ENCODE measurements around the gene FAM50B.
A peak's percentile ranks its signal among the peaks of the same experiment; 100 is the strongest.

Gene FAM50B

DNA sequence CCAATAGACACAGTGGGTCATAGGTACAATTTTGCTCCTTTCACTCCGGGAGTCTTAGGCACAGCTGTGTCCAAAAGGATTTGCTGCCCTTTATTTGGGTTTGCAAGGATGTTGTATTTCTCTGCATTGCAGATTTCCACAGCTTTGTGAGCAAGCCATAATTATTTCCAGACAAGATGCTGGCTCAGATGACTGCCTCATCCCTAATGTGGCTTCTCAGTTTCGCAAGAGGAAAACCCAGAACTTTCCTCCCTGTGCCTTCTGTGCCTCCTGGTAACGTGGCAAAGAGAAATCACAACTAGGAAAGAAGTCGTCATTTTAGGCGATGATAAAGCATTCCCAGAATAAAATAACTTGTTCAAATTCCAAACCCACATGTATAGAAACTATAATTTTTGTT, 33.7 kb downstream of the FAM50B start:
- TF ChIP-seq TAF1 (IDR thresholded peaks at IDR 0.05; ENCODE audit: low read depth) (no peak), EP300 (IDR thresholded peaks at IDR 0.05; ENCODE audit: borderline replicate concordance) (no peak), ZBTB7A (IDR thresholded peaks at IDR 0.05; ENCODE audit: low read depth) (no peak), EGR1 (IDR thresholded peaks at IDR 0.05) (no peak), FOXM1 (IDR thresholded peaks at IDR 0.05; ENCODE audit: borderline replicate concordance, low read depth) (no peak), CREB1 (IDR thresholded peaks at IDR 0.05; ENCODE audit: low read depth) (no peak), YY1 (IDR thresholded peaks at IDR 0.05; ENCODE audit: low read depth) (no peak), TEAD4 (IDR thresholded peaks at IDR 0.05) (no peak), NFIC (IDR thresholded peaks at IDR 0.05) (no peak), RAD21 (IDR thresholded peaks at IDR 0.05; ENCODE audit: low read depth) (no peak)
- TF ChIP-seq, protein P1, sequence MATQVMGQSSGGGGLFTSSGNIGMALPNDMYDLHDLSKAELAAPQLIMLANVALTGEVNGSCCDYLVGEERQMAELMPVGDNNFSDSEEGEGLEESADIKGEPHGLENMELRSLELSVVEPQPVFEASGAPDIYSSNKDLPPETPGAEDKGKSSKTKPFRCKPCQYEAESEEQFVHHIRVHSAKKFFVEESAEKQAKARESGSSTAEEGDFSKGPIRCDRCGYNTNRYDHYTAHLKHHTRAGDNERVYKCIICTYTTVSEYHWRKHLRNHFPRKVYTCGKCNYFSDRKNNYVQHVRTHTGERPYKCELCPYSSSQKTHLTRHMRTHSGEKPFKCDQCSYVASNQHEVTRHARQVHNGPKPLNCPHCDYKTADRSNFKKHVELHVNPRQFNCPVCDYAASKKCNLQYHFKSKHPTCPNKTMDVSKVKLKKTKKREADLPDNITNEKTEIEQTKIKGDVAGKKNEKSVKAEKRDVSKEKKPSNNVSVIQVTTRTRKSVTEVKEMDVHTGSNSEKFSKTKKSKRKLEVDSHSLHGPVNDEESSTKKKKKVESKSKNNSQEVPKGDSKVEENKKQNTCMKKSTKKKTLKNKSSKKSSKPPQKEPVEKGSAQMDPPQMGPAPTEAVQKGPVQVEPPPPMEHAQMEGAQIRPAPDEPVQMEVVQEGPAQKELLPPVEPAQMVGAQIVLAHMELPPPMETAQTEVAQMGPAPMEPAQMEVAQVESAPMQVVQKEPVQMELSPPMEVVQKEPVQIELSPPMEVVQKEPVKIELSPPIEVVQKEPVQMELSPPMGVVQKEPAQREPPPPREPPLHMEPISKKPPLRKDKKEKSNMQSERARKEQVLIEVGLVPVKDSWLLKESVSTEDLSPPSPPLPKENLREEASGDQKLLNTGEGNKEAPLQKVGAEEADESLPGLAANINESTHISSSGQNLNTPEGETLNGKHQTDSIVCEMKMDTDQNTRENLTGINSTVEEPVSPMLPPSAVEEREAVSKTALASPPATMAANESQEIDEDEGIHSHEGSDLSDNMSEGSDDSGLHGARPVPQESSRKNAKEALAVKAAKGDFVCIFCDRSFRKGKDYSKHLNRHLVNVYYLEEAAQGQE (IDR thresholded peaks at IDR 0.05; ENCODE audit: low read depth) = no peak
- TF ChIP-seq, protein P2, sequence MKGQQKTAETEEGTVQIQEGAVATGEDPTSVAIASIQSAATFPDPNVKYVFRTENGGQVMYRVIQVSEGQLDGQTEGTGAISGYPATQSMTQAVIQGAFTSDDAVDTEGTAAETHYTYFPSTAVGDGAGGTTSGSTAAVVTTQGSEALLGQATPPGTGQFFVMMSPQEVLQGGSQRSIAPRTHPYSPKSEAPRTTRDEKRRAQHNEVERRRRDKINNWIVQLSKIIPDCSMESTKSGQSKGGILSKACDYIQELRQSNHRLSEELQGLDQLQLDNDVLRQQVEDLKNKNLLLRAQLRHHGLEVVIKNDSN (IDR thresholded peaks at IDR 0.05) = no peak

DNA sequence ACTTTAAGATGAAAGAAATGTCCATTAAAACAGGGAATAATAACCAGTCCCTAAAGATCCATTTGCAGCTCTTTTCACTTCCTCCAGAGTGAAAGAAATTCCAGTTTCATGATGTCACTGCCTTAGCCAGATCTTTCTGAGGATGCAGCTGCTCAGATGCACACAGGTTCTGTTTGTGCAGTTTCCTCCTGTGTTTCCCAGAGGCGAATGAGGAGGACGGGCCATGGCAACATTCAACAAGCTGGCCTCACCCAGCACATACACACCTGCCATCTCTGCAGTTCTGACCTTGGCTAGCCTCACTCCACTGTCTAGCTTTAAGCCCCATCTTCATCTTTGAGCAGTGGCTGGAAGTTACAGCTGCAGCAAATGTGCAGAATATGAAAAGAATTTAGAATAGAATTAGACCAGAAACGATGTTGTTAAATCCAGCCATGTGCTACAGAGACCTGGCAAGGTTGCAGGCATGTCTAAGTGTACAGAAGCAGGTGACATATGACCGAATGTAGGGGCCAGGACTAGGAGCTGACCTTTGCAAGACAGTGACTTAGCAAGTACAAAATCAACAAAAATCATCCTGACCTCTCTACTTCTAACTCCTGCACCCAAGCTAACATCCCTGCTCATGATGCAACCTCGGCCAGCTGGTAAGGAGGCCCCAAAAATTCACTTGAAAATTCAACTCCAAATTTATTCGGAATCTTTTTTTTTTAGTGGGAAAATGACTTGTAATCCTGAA, 35.0 kb downstream of the FAM50B start:
- TF ChIP-seq, protein P3, sequence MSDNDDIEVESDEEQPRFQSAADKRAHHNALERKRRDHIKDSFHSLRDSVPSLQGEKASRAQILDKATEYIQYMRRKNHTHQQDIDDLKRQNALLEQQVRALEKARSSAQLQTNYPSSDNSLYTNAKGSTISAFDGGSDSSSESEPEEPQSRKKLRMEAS (IDR thresholded peaks at IDR 0.05) = no peak
- peak; percentile 63 for TF ChIP-seq TEAD4 (IDR thresholded peaks at IDR 0.05)

DNA sequence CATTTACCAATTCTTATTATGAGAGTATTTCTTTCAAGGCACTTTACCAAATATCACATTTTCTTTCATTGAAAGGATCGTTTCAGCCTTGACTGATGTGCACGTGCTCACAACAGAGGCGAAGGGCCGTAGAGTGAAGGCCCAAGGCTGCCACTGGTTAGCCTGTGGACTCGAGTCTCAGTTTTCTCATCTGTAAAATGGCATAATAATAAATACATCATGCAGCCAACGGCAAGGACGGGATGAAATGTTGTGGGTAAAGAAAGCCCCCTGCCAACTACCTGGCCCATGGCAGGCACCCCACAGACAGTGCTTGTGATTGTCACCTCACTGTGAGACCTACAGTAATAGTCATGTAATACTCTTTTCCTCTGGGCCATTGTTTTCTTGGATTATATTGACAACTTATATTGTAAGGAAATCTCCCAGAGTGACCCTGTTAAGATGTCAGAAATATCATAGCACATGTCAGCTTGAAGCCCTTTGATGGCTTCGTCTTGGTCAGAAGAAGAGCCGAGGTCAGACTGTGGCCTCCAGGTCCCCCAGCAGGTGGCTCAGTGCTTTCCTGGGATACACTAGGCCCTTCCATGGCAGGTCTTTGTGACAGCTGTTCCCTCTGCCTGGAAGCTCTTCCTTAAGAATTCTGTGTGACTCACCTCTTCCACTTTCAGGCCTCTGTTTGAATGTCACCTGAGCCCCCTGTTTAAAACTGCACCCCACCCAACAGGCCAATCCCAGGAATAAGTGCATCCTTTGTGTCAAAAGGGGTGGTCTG, 36.3 kb downstream of the FAM50B start:
- TF ChIP-seq RAD21 (IDR thresholded peaks at IDR 0.05; ENCODE audit: low read depth) = peak; percentile 47
- TF ChIP-seq, protein P2 (IDR thresholded peaks at IDR 0.05) = no peak
- no peak for TF ChIP-seq EP300 (IDR thresholded peaks at IDR 0.05; ENCODE audit: borderline replicate concordance)

DNA sequence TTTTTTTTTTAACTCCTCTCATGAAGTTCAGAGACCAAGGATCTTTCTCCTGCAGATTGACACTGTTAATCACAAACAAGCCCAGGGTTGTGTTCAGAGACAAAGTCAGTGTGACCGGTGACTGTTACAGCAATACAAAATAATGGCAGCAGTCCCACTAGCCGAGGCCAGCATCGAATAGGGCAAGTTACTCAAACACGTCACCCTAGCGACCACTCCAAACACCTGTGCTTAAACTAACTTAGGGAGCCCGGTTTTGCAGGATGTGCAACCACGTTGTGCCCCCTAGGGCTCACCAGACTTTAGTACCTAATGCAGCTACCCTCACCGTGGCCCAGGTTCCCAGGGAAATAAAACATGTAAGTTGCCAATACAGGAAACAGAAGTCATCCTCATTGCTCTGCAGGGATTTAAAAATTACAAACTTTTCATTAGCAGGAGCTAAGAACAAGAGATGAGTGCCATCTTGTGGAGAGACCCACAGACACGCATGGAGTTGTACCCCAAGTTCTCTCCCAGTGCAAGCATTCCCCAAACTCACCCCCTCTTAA, 38.1 kb downstream of the FAM50B start:
- TF ChIP-seq RAD21 (IDR thresholded peaks at IDR 0.05; ENCODE audit: low read depth) = peak; percentile 58
- TF ChIP-seq YY1 (IDR thresholded peaks at IDR 0.05; ENCODE audit: low read depth) = no peak

DNA sequence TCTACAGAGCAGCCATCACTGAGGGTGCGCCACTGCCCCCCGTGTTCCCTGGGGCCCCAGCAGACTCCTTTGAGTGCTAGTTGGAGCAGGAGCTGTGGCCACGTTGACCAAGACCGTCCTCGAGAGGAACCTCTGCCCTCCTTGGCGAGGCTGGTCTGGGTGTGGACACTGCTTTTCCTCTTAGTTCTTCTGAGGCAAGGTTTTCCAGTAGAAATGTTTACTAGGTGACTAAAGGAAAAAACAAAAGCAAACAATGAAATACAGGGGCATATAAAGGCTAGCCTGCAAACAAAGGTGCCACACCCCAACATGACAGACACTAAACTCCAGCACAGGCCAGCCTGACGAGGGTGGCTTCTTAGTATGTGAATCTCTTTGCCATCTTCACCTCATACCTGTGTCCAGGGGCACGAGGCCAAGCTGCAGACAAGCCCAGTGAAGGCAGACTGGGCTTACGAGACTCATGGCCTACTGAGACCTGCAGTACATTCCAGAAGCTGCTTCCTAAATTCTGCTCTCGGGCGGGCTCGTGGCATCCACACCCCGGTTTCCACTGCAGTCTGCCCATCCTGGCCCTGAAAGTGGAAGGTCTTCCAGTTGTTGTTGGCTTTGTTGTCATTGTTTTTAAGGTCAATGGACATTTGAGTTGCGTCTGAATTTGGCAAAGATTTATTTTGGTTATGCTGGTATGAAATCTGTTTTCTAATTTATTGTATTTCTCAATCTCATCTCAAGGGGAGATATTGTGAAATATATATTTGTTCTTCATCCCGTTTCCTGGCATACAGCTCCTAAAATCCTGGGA, 39.2 kb downstream of the FAM50B start:
- TF ChIP-seq, protein P1 (IDR thresholded peaks at IDR 0.05; ENCODE audit: low read depth) = no peak
- TF ChIP-seq ZBTB7A (IDR thresholded peaks at IDR 0.05; ENCODE audit: low read depth) (no peak), TAF1 (IDR thresholded peaks at IDR 0.05; ENCODE audit: low read depth) (no peak), FOXM1 (IDR thresholded peaks at IDR 0.05; ENCODE audit: borderline replicate concordance, low read depth) (no peak), CEBPB (IDR thresholded peaks at IDR 0.05) (no peak), TEAD4 (IDR thresholded peaks at IDR 0.05) (no peak), EGR1 (IDR thresholded peaks at IDR 0.05) (no peak), TCF12 (IDR thresholded peaks at IDR 0.05; ENCODE audit: low read depth) (no peak), YY1 (IDR thresholded peaks at IDR 0.05; ENCODE audit: low read depth) (no peak), CREB1 (IDR thresholded peaks at IDR 0.05; ENCODE audit: low read depth) (no peak), RAD21 (IDR thresholded peaks at IDR 0.05; ENCODE audit: low read depth) (no peak)

DNA sequence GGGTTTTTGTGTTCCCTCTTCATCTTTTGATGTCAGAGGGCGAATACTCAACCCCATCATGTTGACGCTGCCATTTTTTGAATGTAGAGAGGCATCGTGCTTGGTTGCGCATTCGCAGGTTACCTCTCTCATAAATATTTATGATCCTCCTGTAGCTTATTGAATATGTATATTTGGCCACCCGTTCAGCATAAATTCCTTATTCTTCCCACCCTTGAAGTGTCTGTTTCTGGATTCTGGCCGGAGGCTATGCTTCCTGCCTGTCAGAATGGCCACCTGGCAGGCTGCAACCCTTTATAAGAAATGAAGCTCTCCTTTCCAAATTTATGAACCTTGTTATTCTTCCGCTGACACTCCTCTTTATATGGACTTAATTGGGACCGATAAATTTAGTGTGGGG, 40.9 kb downstream of the FAM50B start:
- TF ChIP-seq FOXM1 (IDR thresholded peaks at IDR 0.05; ENCODE audit: borderline replicate concordance, low read depth) (no peak), NFIC (IDR thresholded peaks at IDR 0.05) (no peak), CEBPB (IDR thresholded peaks at IDR 0.05) (no peak), RAD21 (IDR thresholded peaks at IDR 0.05; ENCODE audit: low read depth) (no peak), TEAD4 (IDR thresholded peaks at IDR 0.05) (no peak), CREB1 (IDR thresholded peaks at IDR 0.05; ENCODE audit: low read depth) (no peak), EGR1 (IDR thresholded peaks at IDR 0.05) (no peak), TAF1 (IDR thresholded peaks at IDR 0.05; ENCODE audit: low read depth) (no peak), YY1 (IDR thresholded peaks at IDR 0.05; ENCODE audit: low read depth) (no peak), ZBTB7A (IDR thresholded peaks at IDR 0.05; ENCODE audit: low read depth) (no peak), TCF12 (IDR thresholded peaks at IDR 0.05; ENCODE audit: low read depth) (no peak), EP300 (IDR thresholded peaks at IDR 0.05; ENCODE audit: borderline replicate concordance) (no peak)
- TF ChIP-seq, protein P2 (IDR thresholded peaks at IDR 0.05) = no peak
- TF ChIP-seq, protein P1 (IDR thresholded peaks at IDR 0.05; ENCODE audit: low read depth) = no peak
- TF ChIP-seq, protein P3 (IDR thresholded peaks at IDR 0.05) = no peak

Measured in Ishikawa (cell line).